Upper lobe of right lung (tissue), 1 donor: ENCODE data around the gene IL34. TPM values are rescaled to one million over a fixed set of nuclear protein-coding genes. Genes with fewer than 3 reads are reported as not detected.

Experiments
- ATAC-seq: fragments of 200-7000 bp; cut with Tn5 transposase; one replicate; pipeline ENCODE4 v1.9.1; 2020; ENCODE audit warnings: mild to moderate bottlenecking, moderate library complexity
- DNase-seq: peaks from one replicate; pipeline ENCODE4 v3.0.0-alpha.2; 2020
- H3K27ac ChIP-seq: fragments of 200-600 bp; one replicate; pipeline ENCODE4 v1.8.0; 2022
- H3K27me3 ChIP-seq: fragments of 200-600 bp; one replicate; pipeline ENCODE4 v1.8.0; 2022; ENCODE audit warnings: mild to moderate bottlenecking
- H3K36me3 ChIP-seq: fragments of 200-600 bp; one replicate; pipeline ENCODE4 v1.8.0; 2022
- H3K4me1 ChIP-seq: fragments of 200-600 bp; one replicate; pipeline ENCODE4 v1.8.0; 2022
- H3K4me3 ChIP-seq: fragments of 200-600 bp; one replicate; pipeline ENCODE4 v1.8.0; 2022; ENCODE audit warnings: mild to moderate bottlenecking
- H3K9me3 ChIP-seq: fragments of 200-600 bp; one replicate; pipeline ENCODE4 v1.8.0; 2022
- intact Hi-C: fragments of 100-400 bp; cut with DNase I; formaldehyde crosslinking; loops from one replicate; pipeline ENCODE4 v1.11.0; 2022
- total RNA-seq: library from RNA; stranded (reverse); fragmentation: NEBNext Ultra II Directional; extraction: Animal tissue kit (Norgen Biotek cat#: 25700); gene quantifications from one replicate; pipeline ENCODE4 v1.2.1, GENCODE V29; 2021
- TF ChIP-seq, protein P1 (sequence below): fragments of 200-600 bp; IDR thresholded peaks from one replicate; pipeline ENCODE4 v1.8.0; 2022; ENCODE audit warnings: antibody characterized with exemption
- donor health status: DM: no; HTN: yes; CAD: no; lungs with severe emphysema.

Gene IL34
- total RNA-seq, 1 donor from 2014 or later: 3.3 TPM

DNA sequence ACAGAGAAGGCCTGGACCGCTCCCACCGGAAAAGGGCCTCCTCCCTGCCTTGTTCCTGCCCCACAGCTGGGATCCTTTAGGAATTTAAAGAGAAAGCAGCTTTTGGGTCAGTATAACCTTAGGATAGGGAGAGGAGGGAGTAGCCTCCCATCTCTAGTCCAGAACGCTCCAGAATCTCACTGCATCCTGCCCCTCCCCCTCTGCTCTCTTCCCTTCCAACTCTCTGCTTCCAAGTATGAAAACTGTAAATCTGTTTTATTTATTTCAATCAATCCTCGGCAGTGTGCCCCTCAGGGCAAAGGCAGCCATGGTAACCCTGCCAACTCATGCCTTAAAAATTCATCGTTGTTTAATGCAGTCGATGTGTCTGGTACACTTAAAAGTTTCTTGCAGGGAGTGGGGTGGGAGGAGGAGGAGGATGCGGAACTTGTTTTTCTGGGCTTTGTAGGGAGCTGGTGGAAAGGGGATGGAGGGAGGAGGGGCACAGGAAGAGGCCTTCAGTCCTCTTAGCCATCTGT is 60.6 kb downstream of the IL34 start:
- H3K4me1 ChIP-seq: peaks cover 42% of the 10 kb centered on the region
- DNase-seq (no peak), ATAC-seq (no peak)
- TF ChIP-seq, protein P1, sequence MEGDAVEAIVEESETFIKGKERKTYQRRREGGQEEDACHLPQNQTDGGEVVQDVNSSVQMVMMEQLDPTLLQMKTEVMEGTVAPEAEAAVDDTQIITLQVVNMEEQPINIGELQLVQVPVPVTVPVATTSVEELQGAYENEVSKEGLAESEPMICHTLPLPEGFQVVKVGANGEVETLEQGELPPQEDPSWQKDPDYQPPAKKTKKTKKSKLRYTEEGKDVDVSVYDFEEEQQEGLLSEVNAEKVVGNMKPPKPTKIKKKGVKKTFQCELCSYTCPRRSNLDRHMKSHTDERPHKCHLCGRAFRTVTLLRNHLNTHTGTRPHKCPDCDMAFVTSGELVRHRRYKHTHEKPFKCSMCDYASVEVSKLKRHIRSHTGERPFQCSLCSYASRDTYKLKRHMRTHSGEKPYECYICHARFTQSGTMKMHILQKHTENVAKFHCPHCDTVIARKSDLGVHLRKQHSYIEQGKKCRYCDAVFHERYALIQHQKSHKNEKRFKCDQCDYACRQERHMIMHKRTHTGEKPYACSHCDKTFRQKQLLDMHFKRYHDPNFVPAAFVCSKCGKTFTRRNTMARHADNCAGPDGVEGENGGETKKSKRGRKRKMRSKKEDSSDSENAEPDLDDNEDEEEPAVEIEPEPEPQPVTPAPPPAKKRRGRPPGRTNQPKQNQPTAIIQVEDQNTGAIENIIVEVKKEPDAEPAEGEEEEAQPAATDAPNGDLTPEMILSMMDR: no peak
- intact Hi-C loops: no loop called here
- peak overlapping the region; percentile 51 for H3K27ac ChIP-seq
- no peak overlapping the region for H3K4me3 ChIP-seq
- H3K36me3 ChIP-seq: no peaks in the 10 kb centered on the region
- H3K9me3 ChIP-seq: no peaks in the 10 kb centered on the region
- H3K27me3 ChIP-seq: no peaks in the 10 kb centered on the region

DNA sequence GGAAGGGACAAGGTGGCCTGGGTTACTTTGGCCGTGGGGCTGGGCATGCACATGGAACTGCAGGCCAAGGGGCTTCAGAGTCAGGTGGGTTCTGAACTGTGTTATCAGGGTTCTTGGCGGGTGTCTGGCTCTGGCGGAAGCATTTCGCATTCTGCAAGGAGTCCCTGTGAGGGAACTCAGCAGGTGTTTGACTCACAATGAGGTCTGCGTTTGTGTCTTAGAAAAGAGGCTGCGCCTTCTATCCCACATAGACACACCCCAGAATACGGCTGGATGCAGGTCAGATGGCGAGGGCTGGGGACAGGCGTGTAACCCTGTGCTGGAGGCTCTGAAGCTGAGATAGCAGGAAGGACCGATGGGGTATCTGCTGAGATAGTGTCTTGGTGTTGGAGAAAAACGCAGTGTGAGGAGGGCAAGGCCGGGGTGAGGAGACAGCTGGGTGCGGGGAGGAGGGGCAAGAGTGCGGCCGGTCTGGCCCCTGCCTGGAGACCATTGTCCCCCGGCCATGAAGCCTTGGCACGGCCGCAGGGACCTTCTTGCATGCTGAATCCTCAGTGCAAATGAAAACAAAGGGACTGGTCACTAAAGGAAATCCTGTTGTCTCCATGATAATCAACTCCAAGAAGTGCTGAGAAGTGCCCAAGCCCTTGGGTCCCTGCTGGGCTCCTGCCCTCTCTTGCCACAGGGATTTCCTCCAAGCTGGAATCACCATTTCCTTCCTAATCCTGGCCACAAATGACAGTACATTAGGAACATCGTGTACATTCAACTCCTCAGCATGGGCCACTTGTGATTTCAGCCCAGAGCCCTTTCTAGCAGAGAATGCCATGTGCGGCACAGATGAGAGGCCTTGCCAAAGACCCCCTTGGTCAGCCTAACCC is 62.2 kb downstream of the IL34 start:
- no peak overlapping the region for H3K4me3 ChIP-seq
- peaks cover 26% of the 10 kb centered on the region for H3K4me1 ChIP-seq
- TF ChIP-seq, protein P1: no peak
- intact Hi-C loops: no loop called here
- DNase-seq (no peak), ATAC-seq (no peak)
- H3K9me3 ChIP-seq: no peaks in the 10 kb centered on the region
- peak overlapping the region; percentile 58 for H3K27ac ChIP-seq
- H3K27me3 ChIP-seq: no peaks in the 10 kb centered on the region
- H3K36me3 ChIP-seq: no peaks in the 10 kb centered on the region

DNA sequence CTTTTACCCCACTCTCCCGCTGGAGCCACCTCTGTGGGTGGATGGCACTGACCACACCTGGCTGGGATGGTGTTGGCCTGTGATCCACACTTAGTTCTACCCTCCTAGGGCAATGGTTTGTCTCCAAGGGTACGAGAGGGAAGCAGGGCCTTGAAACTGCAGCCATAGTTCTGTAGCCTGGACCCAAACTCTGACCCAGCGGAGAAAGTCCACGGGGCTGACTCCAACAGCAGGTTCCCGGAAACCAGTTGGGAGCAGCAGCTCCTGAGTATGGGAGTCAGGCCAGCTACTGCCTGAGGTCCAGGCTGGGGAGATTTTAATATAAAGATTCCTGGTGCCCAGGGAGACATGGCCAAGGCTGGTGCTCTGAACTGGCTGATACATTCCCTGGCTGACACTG is 63.1 kb downstream of the IL34 start:
- Histone ChIP-seq H3K9me3 (no peaks in the 10 kb centered on the region), H3K27me3 (no peaks in the 10 kb centered on the region)

DNA sequence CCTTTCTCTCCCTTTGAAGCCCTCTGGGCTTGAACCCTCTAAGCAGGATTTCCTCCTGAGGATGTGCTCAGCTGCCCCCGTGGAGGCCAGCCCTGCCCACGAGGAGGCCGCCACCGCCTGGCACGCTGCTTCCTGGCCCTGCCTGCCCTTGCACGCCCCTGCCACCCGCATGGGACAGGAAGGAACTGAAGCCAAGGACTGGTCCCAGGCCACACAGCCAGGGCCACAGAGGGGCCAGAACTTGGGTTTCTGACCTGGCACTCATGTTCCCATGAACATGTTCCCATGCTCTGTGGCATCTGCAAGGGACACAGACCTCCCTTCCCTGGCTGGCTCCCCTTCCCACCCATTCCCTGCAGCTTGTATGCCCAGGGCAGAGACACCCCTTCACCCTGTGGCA is 63.6 kb downstream of the IL34 start:
- Histone ChIP-seq H3K27ac (peak overlapping the region; percentile 58), H3K27me3 (no peaks in the 10 kb centered on the region), H3K9me3 (no peaks in the 10 kb centered on the region), H3K4me3 (no peak overlapping the region), H3K4me1 (peaks cover 26% of the 10 kb centered on the region), H3K36me3 (no peaks in the 10 kb centered on the region)
- DNase-seq: no peak
- no peak for ATAC-seq
- TF ChIP-seq, protein P1: no peak
- intact Hi-C loops: no loop called here

More for the DNA sequence above, 63.1 kb downstream of the IL34 start:
- H3K4me3 ChIP-seq: no peak overlapping the region
- peaks cover 23% of the 10 kb centered on the region for H3K4me1 ChIP-seq
- intact Hi-C loops: no loop called here
- TF ChIP-seq, protein P1: no peak
- H3K27ac ChIP-seq: peak overlapping the region; percentile 58
- ATAC-seq (no peak), DNase-seq (no peak)
- no peaks in the 10 kb centered on the region for H3K36me3 ChIP-seq

Other genes starting within 250 kb of the IL34 start
- gene ST3GAL2, start 207.5 kb upstream of the IL34 start, total RNA-seq: 30.9 TPM
- gene FCSK, start 192.0 kb upstream of the IL34 start, total RNA-seq: 26.0 TPM
- 63.0 TPM for gene COG4, start 123.0 kb upstream of the IL34 start, total RNA-seq
- 174 TPM for gene SF3B3, start 122.7 kb upstream of the IL34 start, total RNA-seq
- 81.3 TPM for gene MTSS2, start 39.5 kb downstream of the IL34 start, total RNA-seq
- gene VAC14, start 154.6 kb downstream of the IL34 start, total RNA-seq: 52.2 TPM